Measurements from ENCODE around the gene BCL7C.

GRCh38 chr16:30928390-30928789, 34.5 kb upstream of the BCL7C start:
- TF ChIP-seq CTCF (conservative IDR thresholded peaks at IDR 0.05; ENCODE audit: low read depth, low read length) (no peak), EZH2 (IDR thresholded peaks at IDR 0.05; ENCODE audit: borderline replicate concordance, low read depth, low read length, poor library complexity, severe bottlenecking) (no peak)
